GM18868 (cell line): ENCODE data around the gene SHFL.

Experiments used
- ATAC-seq: cut with Tn5 transposase; IDR thresholded peaks from one replicate; pipeline ENCODE4 v1.9.1; 2021; ENCODE audit warnings: mild to moderate bottlenecking, moderate library complexity; ENCODE audit not compliant: unreplicated experiment

The SHFL gene

DNA sequence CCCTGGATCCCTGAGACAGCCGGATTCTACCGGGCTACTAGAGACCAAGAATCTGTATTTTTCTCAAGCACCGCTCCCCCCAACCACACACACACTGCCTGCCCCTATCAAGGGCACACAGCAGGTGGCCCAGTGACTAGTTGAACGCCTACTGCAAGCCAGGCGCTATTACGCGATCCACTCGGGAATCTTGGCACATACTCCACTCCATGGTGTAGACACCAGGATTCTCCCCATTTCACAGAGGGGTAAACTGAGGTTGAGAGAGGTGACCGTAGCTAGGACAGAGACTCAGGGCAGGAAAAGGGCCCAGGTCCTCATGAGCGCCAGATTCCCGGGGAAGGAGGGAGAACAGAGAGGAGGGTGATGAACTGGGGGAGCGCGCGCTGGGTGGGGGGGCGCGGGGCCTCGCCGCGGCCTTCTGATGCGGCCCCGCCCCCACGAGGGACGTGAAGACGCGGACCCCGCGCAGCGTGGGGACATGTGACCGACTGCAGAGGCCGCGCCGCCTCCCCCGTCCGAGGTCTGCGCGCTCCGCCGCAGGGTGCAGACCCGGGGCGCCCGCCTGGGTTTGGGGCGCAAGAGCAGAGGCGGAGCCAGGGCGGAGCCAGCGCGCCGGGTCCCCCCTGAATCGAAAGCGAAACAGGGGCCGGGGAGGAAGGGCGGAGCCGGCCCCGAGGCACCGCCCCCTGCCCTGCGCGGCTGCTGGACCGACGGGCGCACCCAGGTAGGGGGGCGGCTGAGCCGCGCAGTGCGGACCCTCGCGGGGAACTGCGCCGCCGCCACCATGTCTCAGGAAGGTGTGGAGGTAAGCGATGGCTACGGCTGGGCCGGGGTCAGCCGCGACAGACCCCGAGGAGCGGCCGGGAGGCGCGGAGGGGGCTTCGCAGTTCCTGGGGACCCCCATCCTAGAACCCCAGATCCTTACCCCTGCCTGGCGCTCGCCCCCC lies at the start of gene SHFL:
SHFL (plus strand) TSS at position 677 of the 950 bp plus-strand sequence; CDS start at position 788, 111 bp downstream.
- ATAC-seq, result peak; percentile 87

GRCh38 chr19:10036601-10037071 lies 49.5 kb upstream of the SHFL start:
- ATAC-seq, result no peak

DNA sequence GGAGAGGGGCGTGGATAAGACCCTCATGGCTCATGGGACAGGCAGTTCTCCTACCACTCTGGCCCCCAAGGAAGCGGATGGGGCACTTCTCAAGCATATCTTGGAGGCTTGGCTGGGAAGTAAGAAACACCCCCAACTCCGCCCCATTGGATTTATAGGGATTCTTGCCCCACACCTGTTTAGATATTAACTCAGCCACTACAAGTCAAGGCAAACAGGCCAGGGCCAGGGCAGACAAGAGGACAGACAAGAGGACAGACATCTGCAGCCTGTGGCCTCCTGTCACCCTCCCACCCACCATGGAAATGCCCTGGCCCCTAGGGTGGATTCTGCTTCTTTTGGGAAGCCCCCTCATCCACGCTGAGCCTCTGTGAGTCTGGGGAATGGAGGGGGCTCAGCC lies 48.8 kb upstream of the SHFL start:
- ATAC-seq, result no peak

- ATAC-seq, result no peak
Observed at GRCh38 chr19:10037809-10038208, 48.3 kb upstream of the SHFL start.

DNA sequence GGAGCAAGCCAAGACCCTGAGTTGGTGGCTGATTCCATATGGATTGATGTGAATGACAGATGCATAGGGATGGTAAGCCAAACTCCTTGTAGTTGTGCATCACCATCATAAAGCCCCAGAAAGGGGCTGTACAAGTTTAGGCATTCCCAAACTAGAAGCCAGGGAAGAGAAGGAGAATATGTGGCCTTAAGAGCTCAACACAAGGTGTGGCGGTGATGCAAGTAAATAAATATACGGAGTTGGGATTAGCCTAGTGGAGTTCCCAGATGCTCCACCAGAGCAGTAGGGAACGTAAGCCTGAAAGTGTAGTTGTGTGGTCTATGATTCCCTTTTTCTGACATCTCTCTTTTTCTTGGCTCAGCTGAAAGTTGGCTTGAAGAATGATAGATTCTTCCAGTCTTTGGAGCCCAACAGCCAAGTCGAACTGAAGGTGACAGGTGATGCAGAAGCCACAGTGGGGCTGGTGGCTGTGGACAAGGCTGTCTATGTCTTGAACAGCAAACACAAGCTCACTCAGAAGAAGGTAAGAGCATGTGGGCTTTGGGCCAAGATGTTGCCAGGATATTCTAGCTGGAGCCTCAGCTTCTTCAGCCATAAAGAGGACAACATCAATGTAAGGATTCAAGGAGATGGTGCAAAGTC lies 42.7 kb upstream of the SHFL start:
- ATAC-seq, result no peak

GRCh38 chr19:10044390-10044789 lies 41.7 kb upstream of the SHFL start:
- no peak for ATAC-seq

GRCh38 chr19:10045371-10045770 lies 40.7 kb upstream of the SHFL start:
- no peak for ATAC-seq

DNA sequence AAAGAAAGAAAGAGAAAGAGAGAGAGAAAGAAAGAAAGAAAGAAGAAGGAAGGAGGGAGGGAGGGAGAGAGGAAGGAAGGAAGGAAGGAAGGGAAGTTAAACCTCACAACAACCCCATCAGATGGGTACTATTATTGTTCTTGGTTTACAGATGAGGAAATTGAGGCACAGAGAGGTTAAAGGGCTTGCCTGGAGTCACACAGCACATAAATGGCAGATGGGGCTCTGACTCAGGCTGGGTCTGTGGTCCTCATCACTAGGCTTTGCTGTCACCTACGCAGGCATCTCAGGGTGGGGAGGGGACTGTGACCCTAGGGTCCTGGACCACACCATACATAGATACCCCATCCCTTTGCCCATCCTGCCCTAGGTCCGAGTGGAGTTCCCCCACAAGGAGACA lies 36.5 kb upstream of the SHFL start:
- no peak for ATAC-seq

- no peak for ATAC-seq
Observed at GRCh38 chr19:10052602-10053360, 33.3 kb upstream of the SHFL start.

- ATAC-seq, result no peak
Observed at GRCh38 chr19:10061717-10062310, 24.3 kb upstream of the SHFL start.

GRCh38 chr19:10068205-10068604 lies 17.9 kb upstream of the SHFL start:
- ATAC-seq, result no peak

GRCh38 chr19:10069046-10069445 lies 17.1 kb upstream of the SHFL start:
- ATAC-seq, result no peak

DNA sequence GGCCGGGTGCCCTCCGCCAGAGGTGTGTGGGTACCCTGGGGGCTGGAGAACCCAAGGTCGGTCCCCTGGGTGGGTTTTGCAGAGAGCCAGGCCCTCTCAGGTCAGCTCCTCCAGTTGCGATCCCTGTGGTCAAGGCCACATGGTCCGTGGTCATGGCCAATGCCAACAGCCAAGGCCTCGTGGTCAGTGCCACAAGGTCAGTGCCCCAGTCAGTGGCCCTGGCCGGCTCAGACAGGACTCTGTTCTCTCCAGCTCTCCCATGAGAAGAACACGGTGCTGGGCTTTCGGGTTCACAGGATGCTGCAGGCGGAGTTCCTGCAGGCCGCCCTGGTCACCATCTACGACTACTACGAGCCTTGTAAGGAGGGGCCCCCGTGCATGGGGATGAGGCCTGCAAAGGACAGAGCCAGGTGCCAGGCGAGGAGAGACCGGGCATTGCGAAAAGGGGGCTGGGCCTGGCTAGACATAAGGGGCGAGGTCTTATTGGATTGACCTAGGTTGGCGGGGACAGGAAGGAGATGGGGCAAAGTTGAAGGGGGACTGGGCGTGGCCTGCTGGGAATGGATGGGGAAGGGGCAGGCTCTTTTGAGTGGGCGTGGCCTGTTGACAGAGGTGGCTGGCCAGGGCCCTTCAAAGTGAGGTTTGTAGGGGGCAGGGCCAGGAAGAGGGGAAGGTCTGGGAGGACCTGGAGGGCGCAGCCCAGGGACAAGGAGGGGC lies 15.2 kb upstream of the SHFL start:
- ATAC-seq, result no peak

GRCh38 chr19:10074153-10074552 lies 12.0 kb upstream of the SHFL start:
- ATAC-seq, result no peak

- ATAC-seq, result no peak
Observed at GRCh38 chr19:10076535-10076934, 9.6 kb upstream of the SHFL start.

DNA sequence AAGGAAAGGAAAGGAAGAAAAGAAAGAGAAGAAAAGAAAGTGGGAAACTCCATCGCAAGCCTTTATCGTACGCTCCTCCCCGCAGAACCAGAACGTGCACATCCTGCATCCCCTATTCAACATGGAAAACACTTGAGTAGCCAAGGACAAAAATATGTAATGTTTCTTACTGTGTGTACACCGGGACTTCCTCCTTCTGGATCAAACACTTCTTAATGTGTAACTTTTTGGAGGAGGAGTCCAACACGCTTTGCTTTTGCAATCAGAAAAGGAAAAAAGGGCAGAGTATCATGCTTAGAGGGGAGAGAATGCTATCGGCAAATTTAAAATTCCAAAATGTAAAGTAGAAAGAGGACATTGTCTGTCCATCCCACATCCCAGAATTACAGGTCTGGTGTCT lies 7.8 kb upstream of the SHFL start:
- no peak for ATAC-seq

GRCh38 chr19:10079031-10079453 lies 7.1 kb upstream of the SHFL start:
- ATAC-seq, result no peak

DNA sequence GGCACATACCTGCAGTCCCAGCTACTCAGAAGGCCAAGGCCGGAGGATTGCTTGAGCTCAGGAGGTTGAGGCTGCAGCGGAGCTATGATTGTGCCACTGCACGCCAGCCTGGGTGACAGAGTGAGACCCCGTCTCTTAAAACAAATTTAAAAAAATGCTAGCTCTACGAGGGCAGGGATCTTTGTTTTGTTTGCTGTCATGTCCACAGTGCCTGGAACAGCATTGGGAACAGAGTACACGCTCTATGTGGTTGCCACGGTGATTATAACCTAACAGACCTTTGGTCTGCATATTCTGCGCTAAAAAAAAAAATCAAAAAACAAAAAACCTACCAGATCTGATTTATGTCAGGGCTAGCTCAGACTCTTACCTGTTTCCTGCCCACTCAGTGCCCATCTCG lies 2.2 kb upstream of the SHFL start:
- ATAC-seq, result no peak

DNA sequence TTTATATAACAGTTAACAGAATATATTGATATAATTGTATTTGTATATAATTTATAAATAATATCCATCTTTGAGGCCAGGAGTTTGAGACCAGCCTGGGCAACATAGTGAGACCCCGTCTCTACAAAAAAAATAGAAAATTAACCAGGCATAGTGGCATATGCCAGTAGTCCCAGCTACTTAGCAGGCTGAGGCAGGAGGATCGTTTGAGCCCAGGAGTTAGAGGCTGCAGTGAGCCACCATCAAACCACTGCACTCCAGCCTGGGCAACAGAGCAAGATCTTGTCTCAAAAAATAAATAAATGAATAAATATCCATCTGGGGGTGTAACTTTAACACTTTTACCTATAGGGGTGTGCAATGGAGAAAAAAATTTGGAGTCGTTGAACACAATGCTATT lies 1.3 kb upstream of the SHFL start:
- ATAC-seq, result no peak

DNA sequence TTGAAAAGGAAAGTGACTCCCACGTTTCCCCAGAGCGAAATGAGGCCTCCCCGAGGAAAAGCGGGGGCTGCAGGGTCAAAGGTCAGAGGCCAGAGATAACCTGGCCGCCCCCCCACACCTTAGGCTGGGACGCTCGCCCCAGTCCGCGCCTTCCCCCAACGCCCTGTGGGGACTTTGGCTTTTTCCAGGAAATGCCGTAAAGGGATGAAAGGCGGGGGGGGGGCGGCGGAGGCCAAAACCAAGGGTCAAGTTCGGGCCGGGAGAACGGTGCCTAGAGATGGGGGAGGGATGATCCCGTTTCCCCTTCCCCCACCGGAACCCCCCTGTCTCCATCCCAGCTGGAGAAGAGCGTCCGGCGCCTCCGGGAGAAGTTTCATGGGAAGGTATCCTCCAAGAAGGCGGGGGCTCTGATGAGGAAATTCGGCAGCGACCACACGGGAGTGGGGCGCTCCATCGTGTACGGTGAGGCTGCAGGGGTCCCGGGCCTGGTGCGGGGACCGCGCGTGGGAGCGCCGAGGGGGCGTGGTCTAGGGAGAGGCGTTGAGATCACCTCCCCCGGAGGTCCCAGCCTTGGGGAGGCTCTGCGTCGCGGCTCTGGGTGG lies 575 bp downstream of the SHFL start:
- no peak for ATAC-seq
